Activated CD4-positive, alpha-beta T cell treated with anti-CD3 and anti-CD28 coated beads, Interleukin-10, Interleukin-2, amounts not matched to agents 100 ng/mL and 50 ng/mL, durations not matched to agents 16 hours and 8 hours (primary cell): ENCODE data around the gene CPNE4.

Experiments
- DNase-seq: peaks from one replicate; pipeline ENCODE4 v3.0.0-alpha.2; 2020

The CPNE4 gene

DNA sequence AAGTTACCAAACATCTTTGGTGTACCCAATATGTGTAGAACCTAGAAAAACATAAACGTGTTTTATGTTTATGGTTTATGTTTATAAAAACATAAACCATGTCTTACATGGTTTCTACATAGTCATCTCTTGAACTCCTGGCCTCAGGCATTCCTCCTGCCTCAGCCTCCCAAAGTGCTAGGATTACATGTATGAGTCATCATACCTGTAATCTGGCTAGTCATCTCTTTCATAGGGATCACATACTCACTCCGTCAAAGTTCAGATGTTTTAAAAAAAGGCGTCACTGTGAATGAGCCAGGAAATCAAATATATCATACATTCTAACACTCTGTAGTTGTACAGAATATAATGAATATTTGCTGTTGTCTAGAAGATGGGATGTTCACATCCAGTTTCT, 178.6 kb downstream of the CPNE4 start:
- DNase-seq = no peak

DNA sequence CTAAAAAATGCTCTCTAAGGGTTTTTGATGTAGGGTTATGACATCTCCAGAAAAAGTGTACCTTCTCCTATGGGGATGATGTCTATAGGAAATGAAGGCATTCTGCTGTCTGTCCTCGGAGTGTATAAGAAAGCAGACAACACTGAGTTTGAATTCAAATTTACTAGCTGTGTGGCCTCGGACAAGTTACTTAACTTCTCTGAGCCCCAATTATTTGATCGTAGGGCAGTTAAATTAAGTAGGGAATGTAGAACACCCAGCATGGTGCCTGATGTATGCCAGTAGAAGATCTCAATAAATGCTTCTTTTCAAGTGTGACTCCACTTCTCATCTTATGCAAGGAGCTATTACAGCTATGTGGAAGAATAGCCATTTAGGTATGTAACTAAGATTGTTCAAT, 184.6 kb downstream of the CPNE4 start:
- no peak for DNase-seq

DNA sequence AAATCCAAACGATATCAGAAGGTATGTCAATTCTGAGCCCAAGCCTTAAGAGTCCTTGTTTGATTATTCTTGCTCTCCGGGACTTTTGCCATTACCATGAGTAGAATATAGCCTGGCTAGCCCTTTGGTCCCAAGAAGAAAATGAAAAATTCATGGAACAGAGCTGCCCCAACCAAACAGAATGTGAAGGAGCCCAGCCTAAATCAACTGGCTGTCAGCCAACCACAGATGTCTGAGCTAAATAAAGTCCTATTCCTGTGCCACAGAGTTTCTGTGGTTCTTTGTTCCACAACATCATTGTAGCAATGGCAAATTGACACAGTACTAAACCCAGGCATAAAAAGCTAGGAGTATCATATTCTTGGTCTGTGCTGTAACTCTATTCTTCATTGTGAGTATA, 185.2 kb downstream of the CPNE4 start:
- no peak for DNase-seq

DNA sequence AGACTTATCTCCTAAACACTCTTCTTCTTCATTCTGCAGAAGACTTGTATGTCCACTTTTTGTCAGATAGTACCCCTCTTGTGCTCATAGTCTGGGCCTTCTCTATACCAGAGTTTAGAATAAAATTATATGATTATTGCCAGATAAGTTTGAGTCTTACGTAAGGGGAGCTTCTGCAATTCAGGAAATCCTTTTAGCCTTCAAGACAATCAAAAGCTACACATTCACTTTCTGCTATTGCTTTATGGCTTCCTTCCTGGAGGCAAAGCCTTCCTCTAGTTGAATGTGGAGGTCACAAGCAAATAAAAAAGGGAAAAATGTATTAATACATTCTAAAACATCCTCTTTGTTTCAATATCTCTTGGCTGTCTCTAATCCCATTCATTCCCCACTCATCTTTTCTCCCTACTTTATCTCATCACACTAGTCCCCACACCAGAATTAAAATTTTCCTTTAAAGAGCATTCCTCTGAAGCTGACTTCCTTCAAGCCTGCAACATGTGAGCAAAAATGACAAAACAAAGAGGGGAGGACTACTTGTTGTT, 186.8 kb downstream of the CPNE4 start:
- DNase-seq = no peak

DNA sequence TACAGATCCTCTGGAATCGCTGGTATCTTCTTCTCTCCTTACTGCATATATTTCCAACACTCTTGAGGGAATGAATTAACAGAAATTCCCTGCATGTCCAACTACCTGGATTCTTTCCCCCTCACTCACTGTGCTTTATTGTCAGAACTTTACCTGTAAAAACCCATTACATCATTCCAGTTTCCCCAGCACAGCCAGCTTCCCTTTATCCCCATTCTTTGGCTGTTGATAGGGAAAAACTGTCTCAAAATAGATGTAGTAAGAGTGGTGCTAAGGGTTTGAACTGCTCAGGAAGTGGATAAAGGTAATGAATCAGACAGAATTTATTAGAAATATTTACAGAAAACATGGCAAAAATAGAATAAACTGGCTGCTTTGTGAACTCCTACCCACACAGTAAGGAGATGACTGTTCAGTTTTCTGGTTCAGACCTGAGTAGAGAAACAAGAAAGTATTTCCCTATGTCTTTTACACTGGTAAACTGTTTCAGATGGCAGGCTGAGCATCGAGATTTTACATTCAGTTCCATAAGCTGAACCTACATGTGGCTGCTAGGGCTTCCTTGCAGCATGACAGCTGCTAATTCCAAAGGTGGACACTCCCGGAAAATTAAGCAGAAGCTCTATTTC, 188.4 kb downstream of the CPNE4 start:
- no peak for DNase-seq

DNA sequence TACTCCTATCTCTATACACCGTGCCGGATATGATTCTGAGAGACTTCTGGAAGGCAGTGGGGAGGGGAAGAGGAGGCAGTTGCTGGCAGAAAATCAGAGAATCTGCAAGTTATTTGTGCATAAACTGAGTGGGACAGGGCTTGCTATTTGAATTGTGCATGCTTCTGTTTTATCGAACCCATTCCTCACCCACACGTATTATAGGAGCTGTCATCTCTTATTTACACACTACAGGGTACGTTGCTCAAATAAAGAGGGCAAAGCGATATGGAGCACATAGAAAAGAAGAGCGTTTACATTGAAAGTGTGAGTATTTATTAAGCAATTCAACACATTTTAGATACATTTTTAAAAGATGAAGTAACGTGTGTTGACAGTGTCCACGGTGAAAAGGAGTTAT, 191.6 kb downstream of the CPNE4 start:
- DNase-seq = no peak

DNA sequence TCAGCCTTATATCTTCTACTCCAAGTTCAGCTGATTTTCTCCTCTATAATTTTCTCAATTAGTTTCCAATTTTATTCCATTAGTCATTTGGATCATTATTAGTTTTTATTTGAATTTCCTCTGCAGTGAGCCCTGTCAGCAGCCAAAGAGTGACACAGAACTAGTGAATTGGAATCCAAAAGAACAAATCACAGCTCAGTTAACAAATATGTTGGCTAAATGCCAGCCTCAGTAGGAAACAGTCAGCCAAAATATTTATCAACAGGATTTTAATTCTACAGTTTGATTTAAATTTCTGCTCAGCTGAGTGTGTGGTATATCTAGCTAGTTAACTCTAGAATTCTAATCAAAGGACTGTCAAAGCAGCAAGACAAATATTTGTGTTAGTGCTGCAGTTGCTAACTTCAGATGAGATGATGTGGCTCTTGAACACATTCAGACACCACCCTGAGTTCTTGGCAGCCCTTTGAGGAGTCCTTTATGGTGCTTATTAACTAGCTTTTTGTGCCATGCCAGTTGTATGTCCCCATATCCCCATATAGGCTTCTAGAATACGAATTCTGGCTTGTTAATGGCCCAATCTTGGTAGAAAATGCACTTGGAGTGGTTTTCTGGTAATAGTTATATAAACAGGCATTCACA, 194.5 kb downstream of the CPNE4 start:
- DNase-seq = no peak

DNA sequence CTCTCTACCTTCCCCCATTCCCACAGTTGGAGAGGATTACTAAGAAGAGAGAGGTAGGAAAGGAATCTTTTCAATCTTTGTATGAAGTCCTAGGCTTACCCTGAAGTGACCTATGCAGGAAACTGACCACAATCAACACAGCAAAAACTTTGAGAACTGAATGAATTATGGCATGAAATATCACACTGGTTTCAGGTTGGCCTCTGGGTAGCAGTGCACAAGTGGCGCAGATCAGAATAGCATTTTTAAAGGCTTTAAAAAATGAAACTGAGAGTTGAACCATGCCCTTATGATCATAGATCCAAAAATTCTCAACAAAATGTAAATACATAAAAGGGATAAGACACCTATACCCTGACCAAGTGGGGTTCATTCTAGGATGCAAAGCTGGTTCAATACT, 198.9 kb downstream of the CPNE4 start:
- no peak for DNase-seq

DNA sequence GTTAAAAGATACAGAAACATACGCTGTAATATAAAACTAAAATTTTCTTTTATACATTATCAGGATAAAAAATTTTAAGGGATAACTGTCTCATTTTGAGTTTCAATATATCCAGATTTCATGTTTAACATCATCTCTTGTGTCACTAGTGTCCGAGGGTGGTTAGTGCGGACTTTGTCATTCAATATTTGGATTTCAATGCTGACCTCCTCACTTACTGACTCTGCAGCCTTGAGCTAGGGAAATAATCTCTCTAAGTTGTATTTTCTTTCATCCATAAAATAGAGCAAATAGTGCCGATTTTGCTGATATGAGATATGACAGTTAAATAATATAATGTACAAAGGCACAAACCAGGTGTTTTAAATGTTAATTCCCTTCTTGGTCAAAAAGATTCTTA, 203.2 kb downstream of the CPNE4 start:
- no peak for DNase-seq

DNA sequence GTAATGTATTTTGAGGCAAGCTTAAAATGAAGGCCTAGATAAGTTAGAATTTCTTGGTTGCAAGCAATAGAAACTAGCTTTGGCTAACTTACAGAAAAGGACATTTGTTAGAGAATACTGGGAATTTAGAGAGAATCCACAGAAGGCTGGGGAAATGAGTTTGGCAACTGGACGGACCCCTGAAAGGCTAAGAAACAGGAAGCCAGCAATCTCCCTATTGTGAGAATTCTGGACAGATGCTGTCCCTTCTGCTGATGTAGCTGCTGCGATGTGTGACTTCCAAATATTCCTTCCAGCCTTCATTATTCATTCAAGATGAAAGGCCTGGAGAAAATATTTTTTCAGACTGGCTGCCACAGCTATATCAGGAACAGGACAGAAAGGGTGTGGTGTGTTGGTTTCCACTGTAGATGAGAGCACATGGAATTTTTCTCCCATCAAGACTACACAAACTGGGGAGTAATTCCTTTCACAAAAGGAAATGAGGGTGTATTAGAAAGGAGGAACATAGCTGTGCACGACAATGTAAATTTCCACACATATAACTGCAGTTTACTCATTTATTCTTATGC, 213.5 kb downstream of the CPNE4 start:
- DNase-seq = no peak

DNA sequence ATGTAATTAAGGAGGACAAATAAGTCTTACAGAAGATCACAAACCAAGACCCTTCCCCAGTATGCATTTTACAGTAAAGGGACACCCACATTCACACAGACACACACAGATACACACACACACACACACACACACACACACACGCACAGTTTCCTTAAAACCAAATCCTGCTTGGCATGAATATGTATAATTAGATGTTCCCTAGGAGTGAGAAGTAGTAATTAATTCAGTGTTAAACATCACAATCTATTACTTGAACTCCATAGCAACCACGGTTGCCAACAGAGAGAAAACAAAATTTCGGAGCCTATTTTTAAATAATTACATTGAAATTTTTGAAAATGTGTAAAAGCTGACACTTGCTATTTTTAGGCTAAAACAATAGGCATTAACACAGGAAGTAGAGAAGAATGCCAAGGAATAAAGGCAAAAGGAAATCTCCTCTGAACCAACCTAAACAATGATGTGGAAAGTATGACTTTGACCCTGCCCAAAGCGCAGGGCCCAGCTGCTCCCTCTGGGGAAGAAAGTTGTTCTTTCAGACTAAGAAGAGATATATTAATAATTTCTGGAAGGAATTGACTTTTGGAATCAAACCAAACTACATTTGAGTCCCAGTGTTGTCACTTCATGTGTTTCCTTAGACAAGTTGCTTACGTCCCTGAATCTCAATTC, 215.3 kb downstream of the CPNE4 start:
- no peak for DNase-seq

DNA sequence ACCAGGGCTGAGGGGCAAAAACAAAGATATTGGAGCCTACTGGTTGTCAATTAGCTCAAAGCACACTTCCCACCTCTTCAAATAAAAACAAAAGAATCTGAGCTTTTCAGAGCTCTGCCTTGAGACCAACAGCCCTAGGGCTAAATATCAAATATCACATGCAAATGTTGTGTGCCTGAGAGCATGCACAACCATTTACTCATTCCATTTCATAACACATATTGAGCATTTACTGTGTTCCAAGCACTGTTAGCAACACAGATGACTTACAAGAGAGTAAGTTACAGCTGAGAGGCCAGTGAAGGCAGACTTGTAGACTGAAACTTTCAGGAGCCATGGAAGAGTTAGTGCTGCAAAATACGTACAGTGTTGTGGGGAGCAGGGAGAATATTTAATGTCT, 222.4 kb downstream of the CPNE4 start:
- DNase-seq = no peak

DNA sequence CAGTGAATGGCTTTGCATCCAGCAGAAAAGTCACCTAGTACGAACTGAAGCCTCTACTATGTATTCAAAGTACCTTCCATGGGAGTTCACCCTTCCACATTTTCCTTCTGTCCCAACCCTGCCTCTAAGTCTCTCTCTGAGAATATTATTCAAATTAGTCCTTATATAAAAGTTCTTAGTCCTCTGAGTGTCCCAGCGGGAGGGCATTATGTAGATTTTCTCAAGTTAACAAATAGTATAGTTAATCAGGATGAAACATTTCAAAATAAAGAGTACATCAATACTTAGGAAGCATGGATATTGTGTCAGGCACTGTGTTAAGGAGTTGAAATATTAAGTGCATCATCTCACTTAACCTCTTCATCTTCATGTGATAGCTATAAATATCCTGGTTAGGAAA, 223.3 kb downstream of the CPNE4 start:
- DNase-seq = no peak

DNA sequence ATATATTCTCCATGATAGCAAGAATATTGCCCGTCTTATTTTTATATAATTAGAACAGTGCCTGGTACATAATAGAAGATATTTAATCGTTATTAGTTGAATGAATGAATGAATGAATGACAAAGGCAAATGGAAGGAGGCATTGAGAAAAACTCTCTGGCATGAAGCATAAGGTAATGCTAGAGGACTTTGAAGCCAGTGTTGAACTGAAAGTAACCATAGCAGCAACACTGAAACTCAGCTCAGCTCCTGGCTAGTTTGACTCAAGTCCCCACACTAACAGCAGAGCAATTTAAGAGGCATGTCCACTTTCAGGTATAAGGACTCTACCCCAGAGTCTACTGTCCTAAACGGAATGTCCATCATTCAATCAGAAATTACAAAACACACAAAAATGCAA, 227.0 kb downstream of the CPNE4 start:
- no peak for DNase-seq

DNA sequence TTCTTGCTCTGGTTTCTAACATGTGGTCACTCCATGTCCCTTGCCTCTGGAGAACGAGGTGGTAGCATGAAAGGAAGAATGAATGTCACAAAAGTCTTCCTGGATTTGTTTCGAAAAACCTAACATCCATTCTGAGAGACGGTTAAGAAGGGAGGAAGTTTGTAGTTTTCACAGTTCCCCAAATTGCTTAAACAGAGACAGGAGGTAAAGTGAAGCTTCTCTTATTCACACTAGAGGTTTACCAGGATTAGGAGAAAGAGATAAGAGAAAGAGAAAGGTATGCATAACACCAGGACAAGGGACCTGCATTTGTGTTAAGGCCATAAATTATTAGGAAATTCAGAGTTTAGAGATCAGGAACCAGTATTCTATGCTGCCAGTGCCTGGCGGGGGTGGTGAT, 228.1 kb downstream of the CPNE4 start:
- no peak for DNase-seq

DNA sequence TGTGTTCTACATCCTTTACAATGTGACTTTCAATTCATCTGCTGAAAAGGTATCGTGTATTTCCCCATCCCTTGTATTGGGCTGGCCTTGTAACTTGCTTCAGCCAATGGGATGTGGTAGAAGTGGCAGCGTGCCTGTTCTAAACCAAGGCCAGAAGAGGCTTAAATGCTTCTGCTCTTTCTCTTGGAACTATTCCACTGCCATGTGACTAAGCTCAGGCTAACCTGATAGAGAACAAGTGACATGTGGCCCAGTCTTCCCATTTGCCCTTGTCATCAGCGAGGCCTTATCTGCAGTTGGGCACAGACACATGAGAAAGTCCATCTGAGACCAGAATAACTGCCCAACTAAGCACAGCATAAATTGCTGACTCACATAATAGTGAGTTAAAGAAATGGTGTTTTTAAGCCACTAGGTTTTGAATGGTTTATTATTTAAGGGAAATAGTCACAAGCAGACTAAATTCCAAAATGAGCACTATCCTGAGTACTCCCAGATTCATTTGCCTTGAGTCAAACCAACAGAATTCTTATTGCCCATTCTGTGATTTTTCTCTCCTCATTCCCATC, 230.2 kb downstream of the CPNE4 start:
- DNase-seq = no peak

DNA sequence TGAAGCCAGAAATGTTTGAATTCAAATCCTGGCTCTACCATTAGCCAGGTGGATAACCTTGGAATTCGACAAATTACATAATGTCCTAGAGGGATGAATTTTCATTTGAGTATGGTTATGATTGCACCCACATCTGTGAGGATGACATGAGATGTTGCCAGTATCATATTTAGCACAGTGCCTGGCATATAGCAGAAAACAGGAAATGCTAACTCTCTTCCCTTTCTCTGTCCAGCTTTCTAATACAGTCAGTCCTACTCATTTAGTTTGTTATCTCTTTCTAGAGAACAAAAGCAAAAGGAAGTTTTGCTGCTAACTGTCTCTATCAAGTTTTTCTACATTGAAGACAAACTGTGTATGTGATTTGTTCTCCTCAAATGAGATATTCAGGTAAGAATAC, 231.7 kb downstream of the CPNE4 start:
- DNase-seq = no peak

DNA sequence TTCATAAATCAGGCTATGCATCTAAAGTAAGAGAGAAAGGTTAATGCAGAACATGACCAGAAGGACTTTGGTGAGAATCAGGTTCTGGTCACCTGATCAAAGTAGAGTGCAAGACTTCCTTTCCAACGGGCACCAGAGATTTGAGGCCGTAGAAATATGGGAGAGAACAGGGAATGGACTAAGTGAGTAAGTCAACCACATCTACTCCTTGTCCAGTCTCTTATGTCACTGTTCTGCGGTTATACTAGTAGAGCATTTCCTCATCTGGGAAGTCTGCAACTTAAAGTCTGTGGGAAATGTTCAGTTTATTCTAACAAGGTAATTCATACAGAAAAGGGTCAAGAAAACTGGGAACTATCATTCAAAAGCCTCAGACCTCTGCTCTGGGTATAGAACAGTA, 232.8 kb downstream of the CPNE4 start:
- DNase-seq = no peak

DNA sequence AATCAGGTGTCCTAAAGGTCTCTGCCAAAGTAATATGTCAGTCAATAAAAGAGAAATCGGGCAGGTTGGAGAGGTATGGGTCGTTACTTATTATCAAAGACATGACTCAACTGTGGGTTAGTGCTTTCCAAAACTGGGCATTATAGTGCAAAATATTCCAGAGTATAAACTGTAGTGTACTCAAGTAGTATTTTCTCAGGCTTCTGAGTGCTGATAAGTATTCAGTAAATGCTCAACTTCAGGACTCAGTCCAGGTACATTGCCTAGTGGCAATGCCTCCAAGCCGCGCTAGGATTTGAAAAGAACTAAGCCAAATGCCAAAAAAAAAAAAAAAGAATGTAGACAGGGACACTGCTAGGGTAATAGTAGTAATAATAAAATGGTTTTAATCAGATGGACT, 233.2 kb downstream of the CPNE4 start:
- no peak for DNase-seq

DNA sequence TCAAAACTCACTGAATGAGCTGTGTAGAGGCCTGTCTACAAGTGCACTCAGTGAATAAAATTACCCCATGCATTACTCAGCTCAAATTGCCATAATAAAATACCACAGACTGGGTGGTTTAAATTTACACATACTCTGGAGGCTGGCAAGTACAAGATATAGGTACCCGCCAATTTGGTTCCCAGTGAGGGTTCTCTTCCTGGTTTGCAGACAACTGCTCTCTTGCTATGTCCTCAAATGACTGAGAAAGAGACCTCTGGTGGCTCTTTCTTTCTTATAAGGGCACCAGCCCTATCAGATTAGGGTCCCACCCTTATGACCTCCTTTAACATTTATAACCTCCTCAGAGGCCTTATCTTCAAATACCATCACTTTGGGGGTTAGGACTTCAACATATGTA, 237.0 kb downstream of the CPNE4 start:
- DNase-seq = no peak

DNA sequence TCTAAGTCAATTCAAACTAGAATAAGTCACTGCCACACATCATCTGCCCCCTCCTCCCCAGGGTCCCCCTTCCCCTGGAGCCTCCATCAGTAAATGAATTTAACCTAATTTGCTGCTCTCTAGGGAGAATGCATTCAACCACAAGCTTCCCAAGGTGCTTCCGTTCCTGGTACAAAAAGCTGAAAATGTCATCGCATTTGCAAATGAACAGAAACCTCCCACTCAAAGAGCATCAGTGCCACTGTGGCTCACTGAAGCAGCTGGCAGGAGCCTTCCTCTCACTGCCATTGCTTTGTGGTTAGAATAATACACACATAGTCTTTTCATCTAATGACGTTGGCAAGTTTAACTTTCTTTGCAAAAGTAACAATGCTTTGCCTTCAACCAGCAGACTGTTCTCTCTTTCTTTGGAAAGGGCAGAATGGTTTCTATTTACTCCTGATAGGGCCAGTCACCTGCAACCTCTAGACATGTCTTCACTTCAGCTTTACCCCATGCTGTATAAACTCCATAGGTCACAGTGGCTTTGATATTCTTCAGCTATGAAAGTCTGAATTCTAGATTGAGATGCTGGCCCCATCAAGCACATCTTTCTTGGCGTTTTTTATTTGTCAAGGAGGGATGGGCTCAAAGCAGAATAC, 238.1 kb downstream of the CPNE4 start:
- DNase-seq = no peak

DNA sequence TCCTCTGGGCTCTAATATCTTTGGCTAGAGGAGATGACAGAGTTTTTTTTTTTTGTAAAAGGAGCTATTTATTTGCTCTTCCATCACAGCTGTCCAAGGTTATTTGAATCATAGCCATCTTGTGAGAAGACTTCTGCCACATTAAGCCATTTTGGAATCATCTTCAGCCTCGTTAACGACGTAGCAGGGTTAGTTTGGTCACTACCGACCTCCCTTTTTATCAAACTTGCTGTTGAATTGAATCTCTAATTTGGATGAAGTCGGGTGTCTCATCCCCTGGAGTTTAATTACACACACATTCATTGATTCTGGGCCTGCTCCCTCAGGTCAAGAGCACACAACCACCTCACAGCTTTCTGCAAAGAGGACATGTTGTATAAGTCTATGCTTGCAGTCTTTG, 238.7 kb downstream of the CPNE4 start:
- DNase-seq = no peak

DNA sequence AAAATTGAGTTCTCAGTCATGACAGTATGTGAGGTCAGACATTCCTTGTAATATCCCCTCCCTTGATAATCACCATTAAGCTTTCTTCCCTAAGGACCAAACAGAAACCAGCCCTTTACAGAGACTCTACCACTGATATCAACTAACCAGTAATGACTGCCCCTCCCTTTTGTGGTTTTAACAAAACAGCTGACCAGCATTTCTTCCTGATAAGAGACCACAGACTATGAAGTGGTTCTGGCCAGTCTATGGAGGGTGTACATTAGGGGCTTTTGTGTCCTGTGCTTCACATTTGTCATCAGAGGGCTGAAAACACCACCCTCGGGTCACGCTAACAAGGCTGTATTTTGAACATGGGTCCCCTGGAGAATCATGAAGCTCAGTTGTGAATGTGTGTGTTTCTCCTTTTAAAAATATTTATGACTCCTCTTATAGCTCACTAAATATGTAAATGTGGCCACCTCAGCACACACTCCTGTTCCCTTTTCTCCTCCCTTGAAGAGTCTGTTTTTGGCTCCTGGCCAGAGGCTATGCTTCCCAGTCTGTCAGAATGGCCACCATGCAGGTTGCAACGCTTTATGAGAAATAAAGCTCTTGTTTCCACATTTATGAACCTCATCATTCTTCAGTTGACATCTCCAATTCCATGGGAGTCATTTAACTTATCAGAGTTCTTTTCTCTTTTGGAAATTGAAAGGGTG, 239.3 kb downstream of the CPNE4 start:
- no peak for DNase-seq
